ENCODE data around the gene SRGAP1. TPM values are rescaled to one million over a fixed set of nuclear protein-coding genes. Genes with fewer than 3 reads are reported as not detected.

SRGAP1 gene
- total and polyA plus RNA-seq, 9 of the 15 experiments (the other 6 are each of a cell fraction or from before 2014, with no cell fraction given), result 0.01 to 0.13 (median 0.04) TPM; not detected in 3

- DNase-seq (ENCODE audit: extremely low read depth in 1 of 4, low spot score in 3 of 4) (no peak), FAIRE-seq (no peak), ATAC-seq (no peak)
- H3K79me2 ChIP-seq (ENCODE audit: control insufficient read depth, insufficient read depth, low read length), result no peaks in the 10 kb centered on the region
- no peaks in the 10 kb centered on the region for H3K27me3 ChIP-seq (ENCODE audit: control insufficient read depth in 2 of 2, insufficient read depth in 2 of 2, low read length in 2 of 2)
- no peaks in the 10 kb centered on the region for H3K36me3 ChIP-seq (ENCODE audit: control insufficient read depth, insufficient read depth, low read length)
- intact Hi-C loops (cut with micrococcal nuclease), result no loop called here
- H2AFZ ChIP-seq (ENCODE audit: low read depth, low read length), result no peak overlapping the region
- H3K4me1 ChIP-seq (replicated peaks in 1 of 2; ENCODE audit: control insufficient read depth in 2 of 2, insufficient read depth in 2 of 2, low read length in 2 of 2), result no peaks in the 10 kb centered on the region
- H3K9me1 ChIP-seq (ENCODE audit: control insufficient read depth, insufficient read depth, low read length), result no peaks in the 10 kb centered on the region
- in situ Hi-C loops (cut with MboI), result no loop called here
- ChIA-PET POLR2A (no interaction called here), CTCF (ENCODE audit: low intra/inter-chr PET ratio) (no interaction called here)
- H3K9ac ChIP-seq (ENCODE audit: insufficient read depth in 1 of 2, low read depth in 2 of 2, low read length in 2 of 2), result no peak overlapping the region
- no peaks in the 10 kb centered on the region for H3K9me3 ChIP-seq (replicated peaks; ENCODE audit: control insufficient read depth, insufficient read depth, low read depth, low read length)
- H4K20me1 ChIP-seq (replicated peaks; ENCODE audit: control insufficient read depth, insufficient read depth, low read length), result no peaks in the 10 kb centered on the region
- no TSS peak for BruUV-seq (replicated peaks)
- no peak overlapping the region for H3K27ac ChIP-seq (ENCODE audit: extremely low read depth, low read depth, low read length)
- H3K4me3 ChIP-seq, result no peak overlapping the region
- no peak overlapping the region for H3K4me2 ChIP-seq (ENCODE audit: insufficient read depth, low read length)
- TF ChIP-seq MAZ (CRISPR knock-in tag; conservative IDR thresholded peaks at IDR 0.05 in 1 of 2, IDR thresholded peaks at IDR 0.05 in 1 of 2) (no peak), SMARCA4 (IDR thresholded peaks at IDR 0.05) (no peak), CXXC5 (CRISPR knock-in tag; IDR thresholded peaks at IDR 0.05) (no peak), CBFA2T3 (IDR thresholded peaks at IDR 0.05) (no peak), ELF4 (CRISPR knock-in tag; IDR thresholded peaks at IDR 0.05) (no peak), TRIM24 (IDR thresholded peaks at IDR 0.05) (no peak), CCAR2 (IDR thresholded peaks at IDR 0.05; ENCODE audit: low read depth, low read length) (no peak), ILF3 (IDR thresholded peaks at IDR 0.05; ENCODE audit: borderline replicate concordance) (no peak), POLR2G (IDR thresholded peaks at IDR 0.05; ENCODE audit: low read depth, low read length) (no peak), ZBTB40 (IDR thresholded peaks at IDR 0.05) (no peak), ZBTB40 (CRISPR knock-in tag; IDR thresholded peaks at IDR 0.05) (no peak), SMARCA5 (IDR thresholded peaks at IDR 0.05) (no peak), ZC3H8 (IDR thresholded peaks at IDR 0.05) (no peak), ESRRA (IDR thresholded peaks at IDR 0.05; ENCODE audit: borderline replicate concordance, low read depth) (no peak), PRPF4 (IDR thresholded peaks at IDR 0.05; ENCODE audit: insufficient read depth, low read depth, low read length, poor library complexity, severe bottlenecking) (no peak), CBX8 (IDR thresholded peaks at IDR 0.05; ENCODE audit: borderline replicate concordance, extremely low read depth, low read depth, low read length, poor library complexity, severe bottlenecking) (no peak), ZNF408 (CRISPR knock-in tag; IDR thresholded peaks at IDR 0.05; ENCODE audit: low read depth) (no peak), ZNF134 (CRISPR knock-in tag; conservative IDR thresholded peaks at IDR 0.05) (no peak)
These were observed 154.1 kb downstream of the SRGAP1 start for GRCh38 chr12:63998584-63998983.

All from K562 (cell line).